Loucy (cell line): ENCODE data around the gene DNAH9.

Experiments
- CTCF ChIP-seq: fragments of 200-600 bp; sonication (generic); conservative IDR thresholded peaks from 2 replicates; pipeline ENCODE4 v1.5.1; 2014; ENCODE audit warnings: mild to moderate bottlenecking, antibody characterized with exemption, low read length
- EZH2phosphoT487 ChIP-seq: fragments of 200-600 bp; IDR thresholded peaks from 2 replicates; pipeline ENCODE4 v1.6.1; 2018; ENCODE audit warnings: antibody characterized with exemption, mild to moderate bottlenecking, moderate library complexity, borderline replicate concordance

GRCh38 chr17:11610999-11611566, 12.8 kb downstream of the DNAH9 start:
- TF ChIP-seq EZH2phosphoT487 (no peak), CTCF (no peak)
